HG02885 (cell line): Measurements from ENCODE around the gene PARP6.
A peak's percentile ranks its signal among the peaks of the same experiment; 100 is the strongest.

Experiments
- ATAC-seq: cut with Tn5 transposase; IDR thresholded peaks from one replicate; pipeline ENCODE4 v1.9.1; 2021; ENCODE audit warnings: mild to moderate bottlenecking; ENCODE audit not compliant: unreplicated experiment, poor library complexity

Gene PARP6

DNA sequence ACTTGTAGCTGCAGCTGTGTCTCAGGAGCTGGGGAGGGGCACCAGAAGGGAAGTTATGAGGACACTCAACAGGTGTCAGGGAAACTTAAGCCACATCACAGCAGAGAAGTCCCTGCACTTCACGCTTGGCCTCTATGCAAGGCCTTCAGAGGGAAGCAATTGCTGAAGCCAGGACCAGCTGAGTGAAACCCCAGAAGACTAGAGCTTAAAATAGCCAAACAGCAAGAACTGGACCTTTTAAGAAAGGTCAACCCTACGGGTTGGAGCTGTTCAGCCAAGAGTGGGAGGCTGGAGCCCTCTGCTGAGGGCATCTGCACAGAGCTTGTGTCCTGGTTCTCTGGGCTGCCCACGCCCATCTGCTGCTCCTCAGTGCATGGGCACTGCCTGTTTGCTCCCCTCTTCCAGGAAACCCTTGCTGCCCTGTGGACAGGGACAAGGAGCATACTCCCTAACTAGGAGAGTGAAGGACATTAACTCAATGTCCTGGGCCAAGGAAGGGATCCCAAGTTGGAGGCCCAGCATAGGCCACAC is 70.9 kb downstream of the PARP6 start:
- ATAC-seq = no peak

DNA sequence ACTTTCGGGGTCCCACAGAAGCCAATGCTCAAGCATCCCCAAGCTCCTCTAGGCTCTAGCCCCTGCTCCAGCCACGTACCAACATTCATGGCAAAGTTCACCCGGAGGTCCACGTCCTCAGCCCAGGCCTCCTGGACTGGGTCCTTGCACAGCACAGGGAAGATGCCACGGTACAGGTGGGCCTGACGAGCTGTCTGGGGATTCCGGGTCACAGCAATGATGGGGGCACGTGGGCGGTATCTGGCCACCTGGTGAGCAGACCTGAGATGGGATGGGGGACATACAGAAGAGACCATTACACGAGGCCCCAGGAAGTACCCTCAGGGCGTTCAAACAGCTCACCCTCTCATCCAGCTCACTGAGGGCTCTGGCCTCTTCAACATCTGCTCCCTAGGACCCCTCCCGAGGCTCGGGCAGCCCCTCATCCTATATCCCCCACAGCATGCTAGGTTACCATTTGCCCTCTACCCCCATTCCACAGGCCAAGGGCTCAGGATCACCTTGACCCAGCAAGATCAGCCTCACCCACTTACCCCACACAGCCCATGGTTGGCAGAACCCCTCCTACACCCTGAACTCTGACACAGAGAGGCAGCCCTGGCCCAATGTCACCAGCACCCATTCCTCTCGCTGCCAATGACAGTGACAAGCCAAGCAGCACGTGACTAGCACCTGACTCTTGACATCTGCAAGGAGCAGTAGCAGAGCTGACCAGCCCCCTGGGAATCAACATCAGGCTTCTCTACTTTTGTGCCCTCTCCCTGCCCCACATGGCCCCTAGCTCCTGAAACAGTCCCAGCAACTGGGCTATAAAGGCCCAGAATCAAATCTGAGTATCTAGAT is 71.7 kb downstream of the PARP6 start:
- ATAC-seq = no peak

DNA sequence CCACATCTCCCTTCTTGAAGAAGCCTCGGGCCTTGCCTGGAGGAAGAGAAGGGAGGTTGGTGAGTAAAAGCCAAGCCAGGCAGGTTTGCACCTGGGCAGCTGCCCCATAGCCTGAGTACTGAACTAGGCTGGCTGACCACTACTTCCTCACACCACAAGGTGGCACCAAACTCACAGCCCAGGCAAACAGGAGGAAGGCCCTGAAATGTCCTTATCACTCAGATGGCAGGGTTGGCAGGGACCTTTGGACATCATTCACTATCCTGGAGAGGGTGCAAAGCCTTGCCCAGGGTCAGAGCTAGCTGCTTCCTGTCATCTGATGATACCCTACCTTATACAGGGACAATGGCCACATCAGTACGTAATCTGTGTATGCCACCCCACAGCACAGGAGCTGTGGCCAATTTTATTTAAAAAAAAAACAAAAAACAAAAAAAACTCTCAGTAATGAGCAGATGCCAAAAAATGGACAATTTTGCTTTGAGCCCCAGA is 72.6 kb downstream of the PARP6 start:
- no peak for ATAC-seq

DNA sequence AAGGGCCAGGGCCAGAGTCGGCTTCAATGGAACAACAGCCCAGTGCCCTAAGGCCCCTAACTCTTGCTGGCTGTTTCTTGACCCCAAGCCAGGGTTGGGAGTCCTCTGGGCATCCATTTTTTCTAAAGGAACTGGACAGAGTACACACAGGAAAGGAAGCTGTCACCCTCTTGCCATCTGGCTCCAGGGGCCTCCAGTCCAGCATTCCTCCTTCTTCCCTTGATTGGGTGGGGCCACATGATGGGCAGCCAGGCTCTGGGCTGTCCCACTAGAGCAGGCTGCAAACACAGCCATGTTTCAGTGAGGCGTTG is 73.2 kb downstream of the PARP6 start:
- no peak for ATAC-seq

DNA sequence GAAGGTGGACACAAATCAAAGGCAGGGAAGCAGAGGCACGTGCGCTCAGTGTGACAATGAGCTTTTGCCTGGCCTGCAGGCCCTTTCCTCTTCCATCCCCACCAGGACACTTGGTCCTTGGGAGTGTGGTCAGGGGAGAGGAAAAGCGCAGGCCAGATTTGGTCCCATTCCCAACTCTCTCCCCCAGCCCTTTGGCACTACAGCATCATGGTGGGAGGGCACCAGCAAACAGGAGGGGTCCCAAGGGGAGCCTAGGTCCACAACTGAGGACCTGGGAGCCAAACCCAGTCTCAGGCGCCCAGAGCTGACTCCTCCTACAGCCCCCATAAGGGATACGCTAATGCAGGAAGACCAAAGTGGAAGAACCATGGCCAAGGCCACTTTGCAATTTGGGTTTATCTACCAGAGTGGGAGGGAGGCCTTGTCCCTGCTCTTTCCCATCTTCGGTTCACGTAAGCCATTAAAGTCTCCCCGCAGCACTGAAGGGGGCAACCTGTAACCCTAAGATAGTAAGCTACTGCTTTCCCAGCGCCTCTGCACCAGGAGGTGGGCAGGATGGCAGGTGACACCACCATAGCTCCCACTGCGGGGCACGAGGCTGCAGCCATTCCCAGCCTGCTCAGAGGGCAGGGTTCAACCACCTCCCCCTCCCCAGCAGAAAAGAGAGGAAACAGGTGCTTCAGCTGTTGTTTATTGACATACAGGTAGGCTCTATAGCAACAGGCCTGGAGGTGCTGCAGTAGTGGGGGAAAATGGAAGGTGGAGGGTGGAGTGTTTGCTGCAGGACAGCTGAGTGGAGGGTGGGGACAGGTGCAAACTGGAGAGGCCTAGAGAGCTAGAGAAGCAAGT is 73.8 kb downstream of the PARP6 start:
- no peak for ATAC-seq

DNA sequence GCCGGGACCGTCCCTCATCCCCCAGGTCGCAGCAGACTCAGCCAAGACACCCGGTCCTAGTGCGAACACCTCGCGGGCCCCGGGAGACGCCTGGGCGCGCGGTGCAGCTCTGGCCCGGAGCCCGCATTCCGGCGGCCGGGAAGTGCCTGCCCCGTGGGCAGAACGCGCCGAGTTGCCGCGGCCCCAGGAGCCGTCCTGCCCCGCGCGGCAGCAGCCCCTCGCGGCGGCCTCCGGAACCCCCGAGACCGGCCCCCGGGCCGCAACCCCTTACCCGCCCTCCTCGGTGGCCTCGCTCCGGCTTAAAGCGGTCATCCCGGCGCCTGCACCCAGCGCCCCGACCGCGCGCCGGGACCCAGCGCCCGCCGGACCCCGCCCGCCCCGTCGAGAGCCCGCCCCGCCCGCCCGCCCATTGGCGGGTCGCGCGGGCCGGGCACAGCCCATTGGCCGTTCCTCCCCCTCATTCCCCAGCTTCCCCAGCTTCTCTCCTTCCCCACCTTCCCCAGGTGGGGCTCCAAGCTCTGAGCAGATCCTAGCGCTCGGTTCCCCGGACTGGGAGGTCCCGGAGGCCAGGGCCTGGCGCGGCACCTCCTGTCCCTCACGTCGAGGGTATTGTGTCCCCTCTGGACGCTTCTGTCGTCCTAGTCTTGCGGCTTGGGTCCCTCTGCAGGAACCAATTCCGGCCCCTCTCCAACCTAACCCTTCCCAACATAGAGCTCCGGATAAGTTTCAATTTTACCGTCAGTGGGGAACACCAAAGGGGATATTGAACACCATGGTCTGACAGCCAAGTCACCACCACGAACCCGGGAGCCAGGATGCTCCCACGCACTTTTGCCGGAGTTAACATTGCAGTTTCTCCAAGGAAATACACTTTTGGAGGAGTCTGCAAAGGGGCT is 74.6 kb downstream of the PARP6 start, which contains the start of gene GRAMD2A:
GRAMD2A (minus strand) TSS at position 328 of the 896 bp plus-strand sequence.
- peak; percentile 50 for ATAC-seq

DNA sequence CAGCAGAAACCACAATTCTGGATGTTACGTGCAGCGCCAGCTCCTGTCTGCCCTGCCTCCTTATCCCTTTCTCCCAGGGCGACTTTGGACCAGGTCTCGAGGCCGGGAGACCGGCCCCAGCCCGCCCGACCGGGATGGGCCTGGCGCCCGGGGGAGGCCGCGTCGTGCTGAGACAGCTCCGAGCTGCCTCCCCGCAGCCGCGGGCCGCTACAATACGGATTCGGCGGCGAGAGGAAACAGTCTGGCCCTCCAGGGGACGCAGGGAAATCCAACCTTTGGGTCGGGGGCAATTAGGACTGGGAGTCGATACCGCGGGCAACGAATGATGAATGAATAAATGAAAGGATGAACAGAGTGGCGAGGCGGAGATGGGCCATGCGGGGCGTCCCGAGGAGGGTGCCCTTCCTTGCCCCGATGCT is 75.3 kb downstream of the PARP6 start:
- no peak for ATAC-seq

DNA sequence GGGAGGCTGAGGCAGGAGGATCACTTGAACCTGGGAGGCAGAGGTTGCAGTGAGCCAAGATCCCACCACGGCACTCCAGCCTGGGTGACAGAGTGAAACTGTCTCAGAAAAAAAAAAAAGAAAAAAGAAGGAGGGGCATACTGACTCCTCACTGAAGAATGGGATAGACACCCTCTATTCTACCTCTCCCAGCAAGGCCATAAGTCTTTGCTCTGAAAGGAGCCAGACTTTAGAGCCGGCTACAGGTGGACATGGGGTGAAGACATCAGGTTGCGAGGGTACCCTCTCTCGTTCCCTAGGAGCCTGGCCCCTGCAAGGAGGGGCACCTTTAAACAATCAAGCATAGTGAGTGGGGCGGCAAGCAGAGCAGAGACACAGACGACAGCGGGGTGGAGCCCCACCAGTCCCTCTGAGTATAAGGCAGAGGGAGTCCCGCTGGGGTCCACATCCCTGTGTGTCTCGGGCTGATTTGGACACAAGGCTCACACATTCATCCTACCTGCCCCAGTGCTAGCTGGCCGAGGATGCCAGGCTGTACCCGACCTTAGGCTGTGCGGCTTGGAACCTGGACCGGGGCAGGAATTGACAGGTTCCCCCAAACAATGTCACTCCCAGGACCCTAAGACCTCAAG is 75.8 kb downstream of the PARP6 start:
- ATAC-seq = no peak

DNA sequence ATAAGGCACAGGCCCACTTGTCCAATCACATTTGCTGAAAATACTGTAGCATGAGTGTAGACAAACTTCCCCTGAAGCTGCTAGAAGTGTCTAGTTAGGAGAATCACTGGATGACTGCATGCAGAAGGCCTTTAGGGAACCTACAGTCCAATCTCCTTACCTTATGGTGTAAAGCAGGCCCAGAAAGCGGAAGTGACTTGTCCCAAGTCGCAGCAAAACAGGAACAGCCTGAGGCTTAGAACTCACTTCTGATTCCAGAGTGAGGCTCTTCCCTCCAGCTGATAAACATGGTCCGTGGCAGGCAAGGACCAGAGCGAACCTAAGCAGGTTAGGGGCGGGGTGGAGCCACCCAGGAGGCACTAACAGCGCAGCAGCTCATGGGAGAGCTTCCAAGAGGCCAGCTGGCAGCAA is 77.2 kb downstream of the PARP6 start:
- no peak for ATAC-seq

DNA sequence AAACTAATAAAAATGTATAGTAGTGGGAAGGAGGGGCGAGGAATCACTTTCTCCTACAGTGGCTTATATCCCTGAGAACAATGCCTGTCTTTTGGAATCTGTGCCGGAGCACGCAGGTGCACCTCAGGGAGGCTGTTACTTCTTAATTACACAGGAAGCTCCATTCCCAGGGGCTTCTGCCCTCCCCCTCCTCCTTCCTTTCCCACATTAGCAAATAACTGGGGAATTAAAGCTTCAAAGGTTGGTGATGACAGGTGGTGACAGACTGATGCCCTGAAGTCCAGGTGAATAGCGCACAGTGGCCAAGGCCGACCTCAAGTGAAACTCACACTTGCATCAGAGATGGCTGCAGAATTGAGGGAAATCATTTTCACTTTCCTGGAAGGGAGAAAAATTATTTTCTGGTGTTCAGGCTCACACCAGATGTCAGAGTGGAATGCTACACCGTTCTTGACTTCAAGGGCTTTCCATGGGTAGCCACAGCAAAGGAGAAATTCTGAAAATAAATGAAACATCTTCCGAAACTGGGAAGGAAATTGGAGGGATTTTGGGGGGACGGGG is 78.4 kb downstream of the PARP6 start:
- no peak for ATAC-seq

DNA sequence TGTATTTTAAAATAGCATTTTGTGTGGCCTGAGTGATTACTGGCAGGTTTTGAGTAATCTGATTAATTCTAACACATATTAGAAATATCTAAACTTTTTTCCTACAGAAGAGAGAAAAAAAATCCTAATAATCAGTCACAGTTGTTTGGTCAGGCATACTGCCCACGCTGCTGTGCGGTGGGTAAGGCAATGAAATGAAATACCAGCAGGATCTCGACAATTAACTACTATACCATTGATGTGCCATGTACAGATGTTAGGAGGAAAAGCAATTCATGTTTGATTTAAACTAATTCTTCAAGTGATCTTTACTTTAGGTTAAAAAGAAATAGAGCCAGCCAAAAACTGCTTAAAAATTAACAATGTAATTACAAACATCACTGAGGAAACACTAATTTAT is 79.9 kb downstream of the PARP6 start:
- no peak for ATAC-seq
